HUES6 (cell line): ENCODE measurements around the gene MYBBP1A.

Experiments
- H3K27ac ChIP-seq: 2 replicates; pipeline ENCODE4 v1.7.0; 2013; ENCODE audit warnings: low read depth, mild to moderate bottlenecking, low read length, inconsistent platforms
- H3K27me3 ChIP-seq: 2 replicates; pipeline ENCODE4 v1.6.1; 2013; ENCODE audit warnings: low read length; ENCODE audit not compliant: control insufficient read depth, insufficient read depth
- H3K36me3 ChIP-seq: 2 replicates; pipeline ENCODE4 v1.6.1; 2013; ENCODE audit warnings: low read length; ENCODE audit not compliant: control insufficient read depth, insufficient read depth
- H3K4me1 ChIP-seq: 2 replicates; pipeline ENCODE4 v1.6.1; 2013; ENCODE audit warnings: low read length; ENCODE audit not compliant: control insufficient read depth, insufficient read depth
- H3K4me3 ChIP-seq: 2 replicates; pipeline ENCODE4 v1.5.1; 2013; ENCODE audit warnings: low read depth, low read length
- H3K9ac ChIP-seq: one replicate; pipeline ENCODE4 v1.6.1; 2013; ENCODE audit warnings: mild to moderate bottlenecking, low read length
- H3K9me3 ChIP-seq: 2 replicates; pipeline ENCODE4 v1.6.1; 2013; ENCODE audit warnings: low read depth, low read length; ENCODE audit not compliant: control insufficient read depth, insufficient read depth

The MYBBP1A gene

DNA sequence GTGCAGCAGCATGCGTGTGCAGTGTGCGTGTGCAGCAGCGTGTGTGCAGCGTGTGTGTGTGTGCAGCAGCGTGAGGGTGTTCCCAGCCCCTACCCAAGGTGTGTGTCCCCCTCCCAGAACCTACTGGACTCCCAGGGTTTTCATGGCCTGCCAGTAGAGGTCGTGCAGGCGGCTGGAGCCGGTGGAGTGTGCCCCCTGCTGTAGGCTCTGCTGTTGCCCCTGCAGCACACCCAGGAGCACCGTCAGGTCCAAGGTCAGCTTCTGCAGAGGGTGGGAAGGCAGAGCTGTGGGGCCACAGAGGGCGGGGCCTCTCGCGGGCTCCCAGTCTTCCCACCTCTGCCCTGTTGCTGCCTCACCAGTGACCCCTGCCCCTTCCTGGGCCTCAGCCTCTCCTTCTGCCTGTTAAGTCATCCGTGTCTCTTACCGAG, 14.9 kb downstream of the MYBBP1A start:
- no peak overlapping the region for H3K4me3 ChIP-seq
- H3K4me1 ChIP-seq, result peaks cover 16% of the 10 kb centered on the region
- H3K27ac ChIP-seq, result no peak overlapping the region
- peaks cover 81% of the 10 kb centered on the region for H3K36me3 ChIP-seq
- no peaks in the 10 kb centered on the region for H3K9me3 ChIP-seq
- H3K9ac ChIP-seq, result no peak overlapping the region
- no peaks in the 10 kb centered on the region for H3K27me3 ChIP-seq

DNA sequence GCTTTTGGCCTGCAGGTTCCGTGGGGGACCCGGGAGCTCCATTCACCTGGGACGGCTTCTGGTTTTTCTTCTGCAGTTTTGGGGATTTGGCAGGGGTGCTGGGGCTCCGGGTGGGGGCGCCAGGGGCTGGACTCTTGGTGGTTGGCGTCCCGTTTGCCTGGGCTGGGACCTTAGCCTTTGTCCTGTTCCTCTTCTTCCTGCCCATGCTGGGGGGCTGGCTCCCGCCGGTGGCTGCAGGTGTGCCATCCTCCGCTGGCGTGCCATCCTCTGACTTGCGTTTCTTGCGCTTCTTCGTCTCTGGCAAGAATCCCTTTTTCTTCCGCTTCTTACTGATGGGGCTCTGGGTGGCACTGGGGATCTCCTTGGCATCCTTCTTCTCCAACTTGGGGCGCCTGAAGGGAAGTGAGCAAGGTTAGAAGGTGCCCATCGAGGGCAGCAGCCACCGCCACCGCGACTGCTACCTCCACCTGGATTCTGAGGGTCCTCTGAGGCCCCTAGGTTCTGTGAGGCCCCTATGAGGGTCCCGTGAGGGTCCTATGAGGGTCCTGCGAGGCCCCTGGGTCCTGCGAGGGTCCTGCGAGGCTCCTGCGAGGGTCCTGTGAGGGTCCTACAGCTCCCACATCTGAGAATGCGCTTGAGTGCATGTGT, 15.5 kb downstream of the MYBBP1A start:
- H3K4me1 ChIP-seq, result peaks cover 19% of the 10 kb centered on the region
- no peaks in the 10 kb centered on the region for H3K9me3 ChIP-seq
- no peaks in the 10 kb centered on the region for H3K27me3 ChIP-seq
- peaks cover 77% of the 10 kb centered on the region for H3K36me3 ChIP-seq
- H3K27ac ChIP-seq, result no peak overlapping the region
- H3K4me3 ChIP-seq, result no peak overlapping the region
- no peak overlapping the region for H3K9ac ChIP-seq

DNA sequence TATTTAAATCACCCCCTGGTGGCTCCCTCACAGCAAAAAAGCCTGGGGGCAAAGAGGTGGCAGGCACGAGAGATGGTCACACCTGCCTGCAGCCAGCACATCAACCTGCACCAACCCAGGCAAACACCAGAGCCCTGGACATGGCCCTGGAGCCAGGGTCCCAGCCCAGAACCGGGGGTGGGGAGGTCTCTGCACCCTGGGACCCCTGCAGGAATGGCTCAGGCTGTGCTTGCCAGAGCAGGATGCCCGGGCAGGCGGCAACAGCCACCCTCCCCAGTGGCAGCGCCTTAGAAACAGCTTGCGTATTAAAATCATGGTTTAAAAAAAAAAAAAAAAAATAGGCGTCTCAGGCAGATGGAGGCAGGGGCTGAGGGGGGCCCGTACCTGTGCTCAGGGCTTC, 16.2 kb downstream of the MYBBP1A start:
- Histone ChIP-seq H3K9ac (no peak overlapping the region), H3K27ac (no peak overlapping the region), H3K36me3 (peaks cover 72% of the 10 kb centered on the region), H3K9me3 (no peaks in the 10 kb centered on the region), H3K4me3 (no peak overlapping the region), H3K27me3 (no peaks in the 10 kb centered on the region), H3K4me1 (peaks cover 22% of the 10 kb centered on the region)

DNA sequence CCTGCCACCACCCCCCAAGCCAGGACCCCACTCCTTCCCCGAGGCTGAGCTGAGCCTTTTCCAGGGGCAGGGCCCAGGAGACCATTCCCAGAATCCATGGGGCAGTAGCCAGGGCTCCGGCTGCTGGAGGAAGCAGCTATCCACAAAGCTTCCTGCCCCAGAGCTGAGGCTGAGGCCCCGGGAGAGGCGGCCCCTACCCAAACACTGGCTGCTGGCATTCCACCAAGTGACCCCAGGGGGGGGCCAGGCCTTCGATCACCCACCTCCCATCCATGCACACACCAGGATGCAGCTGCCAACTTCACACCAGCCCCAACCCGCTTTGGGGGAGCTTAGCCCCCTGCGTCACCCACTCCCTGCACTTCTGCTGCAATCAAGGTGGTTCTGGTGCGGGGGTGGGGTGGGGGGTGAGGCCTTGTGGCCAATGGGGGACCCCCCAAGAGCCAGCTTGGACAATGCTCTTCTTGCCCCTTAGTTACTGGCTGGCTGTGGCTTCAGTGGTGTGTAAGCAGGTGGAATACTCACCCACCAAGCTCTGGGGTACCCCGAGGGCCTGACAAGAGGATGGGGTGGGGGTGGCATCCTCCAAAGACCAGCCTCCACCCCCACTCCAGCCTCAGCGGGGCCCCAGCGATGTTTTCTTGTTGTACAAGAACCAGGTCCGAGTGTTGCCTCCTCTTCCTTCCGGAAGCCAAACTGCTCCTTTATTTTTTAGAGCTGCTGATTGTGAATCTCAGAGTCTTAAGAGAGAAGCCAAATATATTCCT, 16.8 kb downstream of the MYBBP1A start:
- peaks cover 66% of the 10 kb centered on the region for H3K36me3 ChIP-seq
- H3K9me3 ChIP-seq, result no peaks in the 10 kb centered on the region
- no peak overlapping the region for H3K27ac ChIP-seq
- H3K4me1 ChIP-seq, result peaks cover 22% of the 10 kb centered on the region
- no peak overlapping the region for H3K4me3 ChIP-seq
- peaks cover 3% of the 10 kb centered on the region for H3K27me3 ChIP-seq
- H3K9ac ChIP-seq, result no peak overlapping the region

DNA sequence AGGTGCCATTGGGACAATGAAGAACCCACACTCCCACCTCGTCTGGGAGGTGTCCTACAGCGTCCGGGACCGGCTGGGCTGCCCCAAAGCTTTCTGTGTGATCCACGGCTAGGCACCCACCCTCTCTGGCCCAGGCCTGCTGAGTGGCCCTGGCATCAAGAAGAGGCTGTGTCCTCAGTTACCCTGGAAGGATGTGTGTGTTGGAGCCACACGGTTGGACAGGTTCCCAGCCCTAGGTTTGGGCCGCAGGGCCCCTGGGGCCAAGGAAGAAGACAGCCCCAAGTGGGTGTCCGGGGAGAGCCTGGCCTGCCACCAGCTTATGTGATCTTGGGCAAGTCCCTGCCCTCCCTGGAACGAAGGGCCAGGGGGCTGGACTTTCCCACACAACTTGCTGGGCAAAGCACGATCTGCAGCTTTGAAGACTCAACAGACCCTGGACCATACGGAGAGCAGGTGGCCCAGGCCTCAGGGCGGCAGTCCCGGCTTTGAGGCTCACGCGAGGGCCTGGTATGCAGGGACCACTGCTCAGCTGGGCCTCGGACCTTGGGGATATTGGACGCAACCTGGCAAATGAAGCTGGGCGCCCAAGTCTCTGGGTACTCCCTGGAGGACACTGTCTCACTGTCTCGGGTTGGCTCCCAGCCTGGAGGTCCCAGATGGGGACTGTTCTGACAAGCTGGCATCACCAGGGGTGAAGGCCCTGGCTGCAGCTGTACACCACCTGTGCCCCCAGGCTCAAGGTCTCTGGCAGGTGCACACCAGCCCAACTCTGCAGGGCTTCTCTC, 17.5 kb downstream of the MYBBP1A start:
- Histone ChIP-seq H3K9ac (no peak overlapping the region), H3K27me3 (peaks cover 11% of the 10 kb centered on the region), H3K4me1 (peaks cover 22% of the 10 kb centered on the region), H3K4me3 (no peak overlapping the region), H3K36me3 (peaks cover 58% of the 10 kb centered on the region), H3K27ac (no peak overlapping the region), H3K9me3 (no peaks in the 10 kb centered on the region)

DNA sequence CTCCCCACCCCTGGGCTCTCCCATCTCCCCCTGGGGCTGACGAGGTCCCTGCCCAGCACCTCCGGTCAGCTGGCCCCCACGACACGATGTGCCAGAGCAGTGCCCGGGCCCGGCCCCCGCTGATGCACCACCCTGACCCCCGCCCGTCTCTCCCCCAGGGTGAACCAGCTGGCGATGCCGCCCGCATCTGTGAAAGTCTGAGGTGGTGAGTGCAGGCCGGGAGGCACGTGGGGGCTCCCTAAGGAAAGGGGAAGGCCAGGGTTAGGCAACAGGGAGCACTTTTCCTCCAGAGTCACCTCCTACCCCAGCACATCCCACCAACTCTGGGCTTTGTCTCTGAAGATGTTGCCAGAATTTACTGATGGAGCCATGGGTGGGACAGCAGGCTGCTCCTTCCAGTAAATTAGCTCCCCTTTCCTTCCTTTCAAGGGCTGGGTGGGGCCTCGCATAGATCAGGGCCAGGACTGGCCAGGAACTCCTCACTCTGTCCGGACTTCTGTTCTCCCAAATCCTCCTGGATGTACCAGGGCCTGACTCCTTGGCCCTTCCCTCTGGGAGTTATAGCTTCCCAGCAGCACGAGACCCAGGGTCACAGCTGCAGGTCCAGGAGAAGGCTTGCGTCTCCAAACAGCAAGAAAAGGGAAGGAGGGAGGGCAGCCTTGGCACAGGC, 18.3 kb downstream of the MYBBP1A start:
- H3K9me3 ChIP-seq, result no peaks in the 10 kb centered on the region
- peaks cover 51% of the 10 kb centered on the region for H3K36me3 ChIP-seq
- H3K4me3 ChIP-seq, result 0 out of 2 replicates have a peak overlapping the region, but pooled peaks have one; percentile 37
- H3K9ac ChIP-seq, result no peak overlapping the region
- peaks cover 22% of the 10 kb centered on the region for H3K4me1 ChIP-seq
- H3K27ac ChIP-seq, result no peak overlapping the region
- peaks cover 18% of the 10 kb centered on the region for H3K27me3 ChIP-seq

DNA sequence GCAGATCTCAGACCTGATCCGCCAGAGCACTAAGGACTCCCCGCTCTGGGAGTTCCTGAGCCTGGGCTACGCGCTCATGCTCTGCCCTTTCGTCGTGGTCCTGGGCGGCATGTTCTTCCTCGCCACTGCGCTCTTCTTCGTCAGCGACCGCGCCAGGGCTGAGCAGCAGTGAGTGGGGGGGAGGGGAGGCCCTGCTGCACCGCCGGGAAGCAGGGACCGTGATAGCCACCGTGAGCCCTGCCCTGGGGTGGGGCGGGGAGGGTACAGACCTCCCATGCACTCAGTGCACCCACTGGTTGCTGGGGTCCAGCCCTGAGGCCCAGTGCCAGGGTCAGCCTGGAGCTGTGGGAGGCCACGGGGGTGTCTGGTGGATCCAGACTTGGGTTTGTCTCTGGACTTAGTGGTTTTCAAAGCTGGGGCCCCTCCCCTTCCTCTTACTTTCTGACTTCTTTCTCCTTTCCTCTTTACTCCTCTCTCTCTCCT, 18.9 kb downstream of the MYBBP1A start:
- H3K4me3 ChIP-seq, result peak overlapping the region; percentile 37; the same call in 1 of the 2 replicates
- peaks cover 22% of the 10 kb centered on the region for H3K4me1 ChIP-seq
- H3K9ac ChIP-seq, result no peak overlapping the region
- H3K9me3 ChIP-seq, result no peaks in the 10 kb centered on the region
- peaks cover 45% of the 10 kb centered on the region for H3K36me3 ChIP-seq
- H3K27ac ChIP-seq, result no peak overlapping the region
- H3K27me3 ChIP-seq, result peaks cover 24% of the 10 kb centered on the region

DNA sequence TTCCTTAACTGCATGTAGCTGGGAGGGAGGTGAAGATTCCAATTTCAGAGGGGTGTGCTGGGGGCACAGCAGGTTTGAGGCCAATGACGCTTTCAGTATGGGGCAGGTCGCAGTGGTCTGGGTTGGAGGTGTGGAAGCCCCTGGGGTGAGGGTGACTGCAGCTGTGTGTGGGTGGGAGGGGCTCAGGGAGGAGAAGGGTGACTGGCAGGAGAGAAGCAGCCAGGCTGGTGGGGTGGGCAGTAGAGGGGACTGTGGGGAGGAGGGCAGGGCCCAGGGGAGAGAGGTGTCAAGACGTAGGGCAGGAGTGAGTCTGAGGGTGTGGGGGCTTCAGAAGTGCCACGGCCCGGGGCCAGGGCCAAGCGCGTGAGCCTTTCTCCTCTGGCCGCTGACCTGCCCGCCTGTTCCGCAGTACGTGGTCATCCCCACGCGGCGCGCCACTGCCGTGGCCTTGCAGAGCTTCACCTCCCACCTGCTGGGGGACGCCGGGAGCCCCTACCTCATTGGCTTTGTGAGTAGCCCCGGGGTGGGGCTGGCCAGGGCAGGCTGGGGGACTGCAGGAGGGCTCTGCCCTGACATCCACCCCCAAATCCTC, 19.4 kb downstream of the MYBBP1A start:
- H3K9me3 ChIP-seq, result no peaks in the 10 kb centered on the region
- H3K36me3 ChIP-seq, result peaks cover 40% of the 10 kb centered on the region
- H3K4me1 ChIP-seq, result peaks cover 27% of the 10 kb centered on the region
- H3K9ac ChIP-seq, result no peak overlapping the region
- H3K27me3 ChIP-seq, result peaks cover 29% of the 10 kb centered on the region
- H3K4me3 ChIP-seq, result peak overlapping the region; percentile 37; the same call in 1 of the 2 replicates
- no peak overlapping the region for H3K27ac ChIP-seq

DNA sequence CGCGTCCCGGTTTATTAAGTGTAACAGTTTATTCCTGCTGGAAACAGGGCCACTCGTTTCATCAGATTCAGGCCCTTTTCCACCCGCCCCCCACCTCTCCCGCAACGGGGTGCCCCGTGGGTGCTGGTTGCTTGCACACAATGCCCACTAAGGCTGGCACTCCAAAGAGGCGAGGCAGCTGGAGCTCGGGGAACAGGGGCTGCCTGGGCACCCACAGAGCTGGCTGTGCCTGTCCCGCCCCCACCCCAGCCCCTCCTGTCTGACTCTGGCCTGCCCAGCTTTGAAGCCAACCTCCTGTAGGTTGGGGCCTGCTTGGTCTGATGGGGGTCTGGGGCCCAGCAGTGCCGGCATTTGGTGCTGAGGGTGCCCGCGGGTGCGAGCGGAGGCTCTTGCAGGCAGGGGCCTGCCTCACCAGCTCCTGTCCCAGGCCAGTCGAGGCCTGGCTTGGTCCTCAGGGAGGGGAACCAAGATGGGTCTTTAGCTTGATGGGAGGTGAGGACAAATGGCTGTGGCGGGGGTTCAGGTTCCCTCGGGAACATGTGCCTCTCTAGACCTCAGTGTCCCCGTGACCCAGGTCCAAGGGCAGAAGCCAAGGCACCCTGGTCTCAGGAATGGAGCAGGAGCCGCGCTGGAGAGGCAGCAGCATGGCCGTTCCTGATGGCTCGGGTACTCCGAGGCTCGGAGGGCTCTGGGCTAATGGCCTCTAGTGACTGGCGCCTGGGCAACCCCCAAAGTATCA, 20.1 kb downstream of the MYBBP1A start:
- Histone ChIP-seq H3K9ac (no peak overlapping the region), H3K27me3 (peaks cover 36% of the 10 kb centered on the region), H3K9me3 (no peaks in the 10 kb centered on the region)

DNA sequence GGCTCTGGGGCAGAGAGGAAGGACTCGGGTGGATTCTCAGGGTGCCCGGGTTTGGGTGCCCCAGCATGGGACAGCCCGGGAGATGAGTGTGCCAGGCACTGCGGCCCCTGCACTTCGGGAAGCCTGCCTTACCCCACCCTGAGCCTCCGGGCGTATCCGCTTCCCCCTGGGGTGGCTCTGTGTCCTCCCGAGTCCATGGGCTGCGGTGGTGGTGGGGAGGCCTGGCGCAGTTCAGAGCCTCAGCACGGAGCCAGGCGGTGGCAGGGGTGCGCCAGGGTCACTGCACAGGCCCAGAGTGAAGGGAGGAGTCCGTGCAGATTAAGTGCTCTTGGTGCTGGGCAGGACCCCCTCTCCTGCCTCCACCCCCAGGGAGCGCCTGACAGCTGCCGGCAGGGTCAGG, 20.7 kb downstream of the MYBBP1A start:
- H3K36me3 ChIP-seq, result peaks cover 27% of the 10 kb centered on the region
- H3K9me3 ChIP-seq, result no peaks in the 10 kb centered on the region
- no peak overlapping the region for H3K27ac ChIP-seq
- H3K4me1 ChIP-seq, result peaks cover 27% of the 10 kb centered on the region
- peaks cover 42% of the 10 kb centered on the region for H3K27me3 ChIP-seq
- H3K4me3 ChIP-seq, result no peak overlapping the region
- no peak overlapping the region for H3K9ac ChIP-seq

More for the DNA sequence above, 20.1 kb downstream of the MYBBP1A start:
- Histone ChIP-seq H3K27ac (no peak overlapping the region), H3K36me3 (peaks cover 33% of the 10 kb centered on the region), H3K4me1 (peaks cover 27% of the 10 kb centered on the region), H3K4me3 (no peak overlapping the region)
